Posterior cingulate gyrus (tissue), 11 donors: ENCODE measurements around the gene SMARCD2.

Source experiments
- DNase-seq, 10 donors: peaks; one replicate each; pipeline versions ENCODE4 v3.0.0 to v3.0.0-alpha.2; 2020 to 2021; ENCODE audit warnings: mixed read lengths in 3 of 10
- intact Hi-C: fragments of 100-400 bp; cut with DNase I; formaldehyde crosslinking; loops from one replicate; pipeline ENCODE4 v1.15.1; 2023

SMARCD2 gene

GRCh38 chr17:63833741-63834373 lies 8.6 kb downstream of the SMARCD2 start:
- DNase-seq: no peak

GRCh38 chr17:63833026-63833740 lies 9.3 kb downstream of the SMARCD2 start:
- intact Hi-C loops: no loop called here
- DNase-seq: peak in 1 of 10 donors; percentile 66

More at GRCh38 chr17:63833741-63834373, 8.6 kb downstream of the SMARCD2 start:
- intact Hi-C loops: no loop called here

GRCh38 chr17:63832455-63832854 lies 10.0 kb downstream of the SMARCD2 start:
- DNase-seq: no peak
- intact Hi-C loops: no loop called here

GRCh38 chr17:63832014-63832413 lies 10.5 kb downstream of the SMARCD2 start:
- intact Hi-C loops: no loop called here
- no peak for DNase-seq

GRCh38 chr17:63831505-63831904 lies 11.0 kb downstream of the SMARCD2 start:
- DNase-seq: no peak
- intact Hi-C loops: no loop called here

- no peak for DNase-seq
- intact Hi-C loops: no loop called here
Observed at GRCh38 chr17:63830904-63831491, 11.5 kb downstream of the SMARCD2 start.

GRCh38 chr17:63830278-63830677 lies 12.2 kb downstream of the SMARCD2 start:
- DNase-seq: peak in 1 of 10 donors; percentile 35
- intact Hi-C loops: no loop called here

- intact Hi-C loops: no loop called here
- no peak for DNase-seq
Observed at GRCh38 chr17:63828936-63829335, 13.5 kb downstream of the SMARCD2 start.

- intact Hi-C loops: loop anchor here (1.0 to 2.0 kb wide), 2 partner anchors 15 to 54 kb away; partner anchors contain the start of genes DDX42 and SMARCD2
- DNase-seq: no peak
Observed at GRCh38 chr17:63827801-63828221, 14.7 kb downstream of the SMARCD2 start.

GRCh38 chr17:63827002-63827800 lies 15.3 kb downstream of the SMARCD2 start, which contains the start of the genes FTSJ3 and PSMC5:
Gene FTSJ3, minus strand, starts transcription at chr17:63827663. Its CDS starts 761 bp downstream, at chr17:63826902.
Gene PSMC5, plus strand, starts transcription at chr17:63827431. Its CDS starts 60 bp downstream, at chr17:63827491.
- peak; percentile 95 to 100 (median 97) for DNase-seq
- intact Hi-C loops: loop anchor here (1.0 to 2.0 kb wide), 2 partner anchors 16 to 53 kb away; partner anchors contain the start of genes DDX42 and SMARCD2

- intact Hi-C loops: loop anchor here (1.0 to 2.0 kb wide), 2 partner anchors 16 to 52 kb away; partner anchors contain the start of genes DDX42 and SMARCD2
- DNase-seq: no peak
Observed at GRCh38 chr17:63826468-63827001, 15.9 kb downstream of the SMARCD2 start.

GRCh38 chr17:63824362-63824761 lies 18.1 kb downstream of the SMARCD2 start:
- DNase-seq: no peak
- intact Hi-C loops: no loop called here

- peak in 1 of 10 donors; percentile 72 for DNase-seq
- intact Hi-C loops: no loop called here
Observed at GRCh38 chr17:63823659-63824331, 18.7 kb downstream of the SMARCD2 start.

GRCh38 chr17:63822537-63822936 lies 19.9 kb downstream of the SMARCD2 start:
- intact Hi-C loops: no loop called here
- DNase-seq: no peak

- intact Hi-C loops: no loop called here
- DNase-seq: no peak
Observed at GRCh38 chr17:63821804-63822203, 20.7 kb downstream of the SMARCD2 start.

GRCh38 chr17:63820963-63821561 lies 21.4 kb downstream of the SMARCD2 start:
- intact Hi-C loops: no loop called here
- DNase-seq: no peak

GRCh38 chr17:63819585-63820537 lies 22.6 kb downstream of the SMARCD2 start:
- intact Hi-C loops: no loop called here
- no peak for DNase-seq

GRCh38 chr17:63819131-63819530 lies 23.4 kb downstream of the SMARCD2 start:
- DNase-seq: no peak
- intact Hi-C loops: no loop called here
